Esophagus muscularis mucosa (tissue), 4 donors: Measurements from ENCODE around the gene EIF2S2. TPM values are rescaled to one million over a fixed set of nuclear protein-coding genes. Genes with fewer than 3 reads are reported as not detected.

Source experiments
- DNase-seq: peaks from one replicate; pipeline ENCODE4 v3.0.0-alpha.2; 2017; ENCODE audit errors: extremely low spot score
- H3K27ac ChIP-seq, 4 donors: fragments of 200-600 bp; sonication (generic); replicated peaks in 1 of 4; 1 replicate in 3 of 4; 2 replicates in 1 of 4; pipeline ENCODE4 v1.5.1; 2016 to 2019; ENCODE audit warnings: mild to moderate bottlenecking in 1 of 4
- H3K27me3 ChIP-seq, 4 donors: fragments of 200-600 bp; sonication (generic); one replicate each; pipeline versions ENCODE4 v1.5.1 to v1.6.0; 2016 to 2019
- H3K36me3 ChIP-seq, 4 donors: fragments of 200-600 bp; sonication (generic); one replicate each; pipeline ENCODE4 v1.5.1; 2016 to 2019
- H3K4me1 ChIP-seq, 4 donors: fragments of 200-600 bp; sonication (generic); one replicate each; pipeline ENCODE4 v1.5.1; 2016 to 2019
- H3K4me3 ChIP-seq, 4 donors: fragments of 200-600 bp; sonication (generic); 1 replicate in 2 of 4; 2 replicates in 2 of 4; pipeline ENCODE4 v1.5.1; 2016 to 2019; ENCODE audit warnings: mild to moderate bottlenecking in 4 of 4, moderate library complexity in 1 of 4
- H3K9me3 ChIP-seq, 4 donors: fragments of 200-600 bp; sonication (generic); 1 replicate in 3 of 4; 2 replicates in 1 of 4; pipeline ENCODE4 v1.5.1; 2016 to 2019
- CTCF ChIP-seq, 3 experiments: fragments of 200-600 bp in 2 of 3; fragments of 450-650 bp in 1 of 3; sonication (generic) in 2 of 3; IDR thresholded peaks; one replicate each; pipeline ENCODE4 v1.5.1; 2017 to 2019; ENCODE audit warnings: antibody characterized with exemption in 3 of 3, mild to moderate bottlenecking in 2 of 3, moderate library complexity in 1 of 3
- EP300 ChIP-seq: sonication (generic); formaldehyde crosslinking; IDR thresholded peaks from one replicate; pipeline ENCODE4 v1.6.1; 2017; ENCODE audit warnings: antibody characterized with exemption
- POLR2A ChIP-seq: fragments of 450-650 bp; IDR thresholded peaks from one replicate; pipeline ENCODE4 v1.6.1; 2017; ENCODE audit warnings: antibody characterized with exemption, moderate library complexity, mild to moderate bottlenecking, low read depth
- POLR2AphosphoS5 ChIP-seq, 2 donors: sonication (generic); formaldehyde crosslinking; IDR thresholded peaks; one replicate each; pipeline ENCODE4 v1.6.1; 2017; ENCODE audit warnings: antibody characterized with exemption in 2 of 2
- WGBS: methylation state at CpG from one replicate; pipeline ENCODE4 v1.1.5; 2018; 5-methylcytosine and 5-hydroxymethylcytosine counted together
- intact Hi-C: fragments of 100-400 bp; cut with DNase I; formaldehyde crosslinking; loops from one replicate; pipeline ENCODE4 v1.15.1; 2023
- total RNA-seq, 4 donors: library from RNA; depleted of rRNA; stranded (reverse); fragments of >200 nt; gene quantifications; one replicate each; pipeline versions ENCODE4 v1.1.0 to v1.2.1, GENCODE V29; 2016

The EIF2S2 gene
- total RNA-seq, 4 donors from 2014 or later, result 48.6 to 64.2 (median 58.7) TPM

DNA sequence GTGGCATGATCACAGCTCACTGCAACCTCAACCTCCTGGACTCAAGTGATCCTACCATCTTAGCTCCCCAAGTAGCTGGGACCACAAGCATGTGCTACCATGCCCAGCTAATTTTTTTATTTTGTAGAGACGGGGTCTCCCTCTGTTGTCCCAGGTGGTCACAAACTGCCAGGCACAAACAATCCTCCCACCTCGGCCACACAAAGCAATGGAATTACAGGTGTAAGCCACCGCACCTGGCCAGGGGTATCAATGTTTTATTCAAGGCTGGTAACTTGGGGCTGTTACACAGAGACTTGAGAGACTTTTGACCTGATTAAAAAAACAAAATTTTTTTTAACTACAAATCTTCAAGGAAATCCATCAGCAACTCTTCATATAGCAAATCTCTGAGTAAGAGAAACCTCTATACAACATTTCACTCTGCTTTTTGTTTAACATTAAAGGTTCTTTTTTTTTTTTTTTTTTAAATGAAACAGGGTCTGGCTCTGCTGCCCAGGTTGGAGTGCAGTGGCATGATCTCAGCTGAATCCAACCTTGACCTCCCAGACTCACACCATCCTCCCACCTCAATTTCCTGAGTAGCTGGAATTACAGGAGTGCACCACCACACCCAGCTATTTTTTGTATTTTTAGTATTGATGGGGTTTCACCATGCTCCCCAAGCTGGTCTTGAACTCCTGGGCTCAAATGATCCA lies 5.9 kb downstream of the EIF2S2 start:
- no peak overlapping the region for H3K4me3 ChIP-seq
- DNase-seq, result no peak
- no peak overlapping the region for H3K27ac ChIP-seq
- no peak for TF ChIP-seq POLR2AphosphoS5 (IDR thresholded peaks at IDR 0.05)
- no peak for TF ChIP-seq EP300
- TF ChIP-seq CTCF (IDR thresholded peaks at IDR 0.05), result no peak
- TF ChIP-seq POLR2A, result no peak
- H3K36me3 ChIP-seq, result peaks cover 37 to 60% (median 47%) of the 10 kb centered on the region in 4 donors
- no peaks in the 10 kb centered on the region for H3K27me3 ChIP-seq
- H3K9me3 ChIP-seq, result no peaks in the 10 kb centered on the region
- H3K4me1 ChIP-seq, result peaks cover 33 to 64% (median 57%) of the 10 kb centered on the region in 4 donors
- WGBS, result 93% methylated on average over 3 of the region's 3 CpGs
- intact Hi-C loops, result no loop called here

DNA sequence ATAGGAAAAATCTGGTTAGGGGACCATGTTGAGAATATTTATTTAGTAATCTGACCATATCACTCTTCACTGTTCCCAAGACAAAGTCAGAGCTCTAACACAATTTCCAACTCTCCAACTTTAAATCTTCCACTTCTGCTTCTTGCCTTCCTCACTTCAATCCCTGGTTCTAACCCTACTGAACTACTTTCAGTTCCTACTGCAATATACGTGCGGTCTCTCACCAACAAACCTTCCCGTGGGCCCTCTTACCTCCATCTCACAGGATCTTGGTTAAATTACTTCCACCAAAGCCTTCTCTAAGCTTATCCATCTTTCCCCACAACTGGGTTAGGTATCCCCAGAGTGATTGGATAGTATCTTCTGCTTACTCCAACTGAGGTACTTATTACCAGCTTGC lies 8.0 kb downstream of the EIF2S2 start:
- Histone ChIP-seq H3K4me1 (peaks cover 17 to 46% (median 38%) of the 10 kb centered on the region in 4 donors), H3K36me3 (peaks cover 43 to 74% (median 64%) of the 10 kb centered on the region in 4 donors), H3K27me3 (no peaks in the 10 kb centered on the region), H3K9me3 (no peaks in the 10 kb centered on the region), H3K4me3 (no peak overlapping the region), H3K27ac (no peak overlapping the region)
- intact Hi-C loops, result no loop called here
- DNase-seq, result no peak
- 79% methylated on average over 3 of the region's 3 CpGs for WGBS
- no peak for TF ChIP-seq POLR2A
- no peak for TF ChIP-seq CTCF (IDR thresholded peaks at IDR 0.05)
- no peak for TF ChIP-seq EP300
- TF ChIP-seq POLR2AphosphoS5 (IDR thresholded peaks at IDR 0.05), result no peak

- Histone ChIP-seq H3K36me3 (peaks cover 44 to 88% (median 80%) of the 10 kb centered on the region in 4 donors), H3K9me3 (no peaks in the 10 kb centered on the region), H3K4me1 (peaks cover 5 to 29% (median 21%) of the 10 kb centered on the region in 4 donors), H3K27me3 (no peaks in the 10 kb centered on the region), H3K4me3 (no peak overlapping the region), H3K27ac (no peak overlapping the region)
- 100% methylated on average over 2 of the region's 2 CpGs for WGBS
- TF ChIP-seq POLR2AphosphoS5 (IDR thresholded peaks at IDR 0.05) (no peak), EP300 (no peak), POLR2A (no peak), CTCF (IDR thresholded peaks at IDR 0.05) (no peak)
- intact Hi-C loops, result no loop called here
- no peak for DNase-seq
Observed at GRCh38 chr20:34102342-34102741, 9.7 kb downstream of the EIF2S2 start.

- no peak overlapping the region for H3K27ac ChIP-seq
- TF ChIP-seq EP300 (no peak), POLR2AphosphoS5 (IDR thresholded peaks at IDR 0.05) (no peak)
- 78% methylated on average over 3 of the region's 3 CpGs for WGBS
- H3K9me3 ChIP-seq, result no peaks in the 10 kb centered on the region
- intact Hi-C loops, result no loop called here
- no peak for DNase-seq
- no peak overlapping the region for H3K4me3 ChIP-seq
- no peaks in the 10 kb centered on the region for H3K27me3 ChIP-seq
- peaks cover 62 to 100% (median 95%) of the 10 kb centered on the region in 4 donors for H3K36me3 ChIP-seq
- H3K4me1 ChIP-seq, result peaks cover 0 to 13% (median 7%) of the 10 kb centered on the region in 4 donors
Observed at GRCh38 chr20:34100576-34100975, 11.5 kb downstream of the EIF2S2 start.

- no peak for DNase-seq
- H3K4me3 ChIP-seq, result no peak overlapping the region
- 88% methylated on average over 5 of the region's 5 CpGs for WGBS
- no peaks in the 10 kb centered on the region for H3K27me3 ChIP-seq
- H3K36me3 ChIP-seq, result peaks cover 67 to 100% (median 98%) of the 10 kb centered on the region in 4 donors
- H3K9me3 ChIP-seq, result no peaks in the 10 kb centered on the region
- intact Hi-C loops, result no loop called here
- TF ChIP-seq EP300, result no peak
- TF ChIP-seq CTCF (IDR thresholded peaks at IDR 0.05), result no peak
- TF ChIP-seq POLR2A, result no peak
- no peak for TF ChIP-seq POLR2AphosphoS5 (IDR thresholded peaks at IDR 0.05)
- no peak overlapping the region for H3K27ac ChIP-seq
- H3K4me1 ChIP-seq, result peaks cover 0 to 7% (median 2%) of the 10 kb centered on the region in 4 donors
Observed at GRCh38 chr20:34099675-34100074, 12.4 kb downstream of the EIF2S2 start.
